Endothelial cell (in vitro differentiated cells): Measurements from ENCODE around the gene VIPR1. TPM values are rescaled to one million over a fixed set of nuclear protein-coding genes. Genes with fewer than 3 reads are reported as not detected.
A peak's percentile ranks its signal among the peaks of the same experiment; 100 is the strongest.

Source experiments
- DNase-seq: peaks from one replicate; pipeline ENCODE4 v3.0.0; 2021; ENCODE audit warnings: low spot score
- H3K27ac Mint-ChIP-seq: one replicate; pipeline ENCODE4 v1.8.0; 2021; ENCODE audit warnings: mixed read lengths, inconsistent platforms; ENCODE audit not compliant: unreplicated experiment
- H3K27me3 Mint-ChIP-seq: one replicate; pipeline ENCODE4 v1.8.0; 2021; ENCODE audit warnings: mild to moderate bottlenecking, moderate library complexity, mixed read lengths, inconsistent platforms; ENCODE audit not compliant: unreplicated experiment
- H3K36me3 Mint-ChIP-seq: one replicate; pipeline ENCODE4 v1.8.0; 2021; ENCODE audit warnings: mild to moderate bottlenecking, low read depth, mixed read lengths, inconsistent platforms; ENCODE audit not compliant: unreplicated experiment
- H3K4me1 Mint-ChIP-seq: one replicate; pipeline ENCODE4 v1.8.0; 2021; ENCODE audit warnings: mild to moderate bottlenecking, mixed read lengths, inconsistent platforms; ENCODE audit not compliant: unreplicated experiment
- H3K4me3 Mint-ChIP-seq: one replicate; pipeline ENCODE4 v1.8.0; 2021; ENCODE audit warnings: mild to moderate bottlenecking, mixed read lengths, inconsistent platforms; ENCODE audit not compliant: unreplicated experiment
- H3K9me3 Mint-ChIP-seq: one replicate; pipeline ENCODE4 v1.8.0; 2021; ENCODE audit warnings: mixed read lengths, inconsistent platforms; ENCODE audit not compliant: unreplicated experiment
- total RNA-seq: library from RNA; stranded (reverse); fragmentation: NEBNext Ultra II Directional; extraction: Animal tissue kit (Norgen Biotek cat#: 25700); gene quantifications from one replicate; pipeline ENCODE4 v1.2.1, GENCODE V29; 2021; ENCODE audit not compliant: unreplicated experiment
- TF ChIP-seq, protein P1 (sequence below): fragments of 200-600 bp; sonication (generic); IDR thresholded peaks from one replicate; pipeline ENCODE4 v1.5.0; 2021; ENCODE audit warnings: antibody characterized with exemption; ENCODE audit not compliant: unreplicated experiment

Gene VIPR1
- total RNA-seq, 1 donor from 2014 or later = 5.4 TPM

DNA sequence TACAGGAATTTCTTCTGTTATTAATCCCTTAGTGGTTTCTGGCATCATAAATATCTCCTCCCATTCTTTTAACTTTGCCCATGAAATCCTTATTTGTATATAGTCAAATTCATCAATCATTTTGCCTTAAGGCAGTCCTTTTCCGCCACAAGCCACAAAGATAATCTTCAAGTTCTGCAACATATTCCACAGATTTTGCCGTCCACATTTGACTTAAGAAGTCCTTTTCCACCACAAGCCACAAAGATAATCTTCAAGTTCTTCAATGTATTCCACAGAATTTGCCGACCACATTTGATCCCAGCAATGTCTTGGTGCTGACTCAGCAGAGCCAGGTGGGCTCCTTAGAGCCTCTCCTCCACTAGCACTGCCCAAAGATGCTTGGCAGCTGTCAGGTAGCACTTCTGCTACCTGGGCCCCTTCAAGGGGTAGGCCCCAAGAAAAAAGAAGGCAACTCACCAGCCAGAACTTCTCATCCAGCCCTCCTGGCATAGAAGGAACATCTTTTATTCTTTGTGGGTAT lies 44.3 kb downstream of the VIPR1 start:
- peaks cover 3% of the 10 kb centered on the region for H3K27me3 Mint-ChIP-seq
- TF ChIP-seq, protein P1, sequence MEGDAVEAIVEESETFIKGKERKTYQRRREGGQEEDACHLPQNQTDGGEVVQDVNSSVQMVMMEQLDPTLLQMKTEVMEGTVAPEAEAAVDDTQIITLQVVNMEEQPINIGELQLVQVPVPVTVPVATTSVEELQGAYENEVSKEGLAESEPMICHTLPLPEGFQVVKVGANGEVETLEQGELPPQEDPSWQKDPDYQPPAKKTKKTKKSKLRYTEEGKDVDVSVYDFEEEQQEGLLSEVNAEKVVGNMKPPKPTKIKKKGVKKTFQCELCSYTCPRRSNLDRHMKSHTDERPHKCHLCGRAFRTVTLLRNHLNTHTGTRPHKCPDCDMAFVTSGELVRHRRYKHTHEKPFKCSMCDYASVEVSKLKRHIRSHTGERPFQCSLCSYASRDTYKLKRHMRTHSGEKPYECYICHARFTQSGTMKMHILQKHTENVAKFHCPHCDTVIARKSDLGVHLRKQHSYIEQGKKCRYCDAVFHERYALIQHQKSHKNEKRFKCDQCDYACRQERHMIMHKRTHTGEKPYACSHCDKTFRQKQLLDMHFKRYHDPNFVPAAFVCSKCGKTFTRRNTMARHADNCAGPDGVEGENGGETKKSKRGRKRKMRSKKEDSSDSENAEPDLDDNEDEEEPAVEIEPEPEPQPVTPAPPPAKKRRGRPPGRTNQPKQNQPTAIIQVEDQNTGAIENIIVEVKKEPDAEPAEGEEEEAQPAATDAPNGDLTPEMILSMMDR = no peak
- H3K4me3 Mint-ChIP-seq = no peak overlapping the region
- peaks cover 11% of the 10 kb centered on the region for H3K36me3 Mint-ChIP-seq
- H3K27ac Mint-ChIP-seq = no peak overlapping the region
- H3K4me1 Mint-ChIP-seq = peaks cover 12% of the 10 kb centered on the region
- H3K9me3 Mint-ChIP-seq = no peaks in the 10 kb centered on the region
- no peak for DNase-seq

DNA sequence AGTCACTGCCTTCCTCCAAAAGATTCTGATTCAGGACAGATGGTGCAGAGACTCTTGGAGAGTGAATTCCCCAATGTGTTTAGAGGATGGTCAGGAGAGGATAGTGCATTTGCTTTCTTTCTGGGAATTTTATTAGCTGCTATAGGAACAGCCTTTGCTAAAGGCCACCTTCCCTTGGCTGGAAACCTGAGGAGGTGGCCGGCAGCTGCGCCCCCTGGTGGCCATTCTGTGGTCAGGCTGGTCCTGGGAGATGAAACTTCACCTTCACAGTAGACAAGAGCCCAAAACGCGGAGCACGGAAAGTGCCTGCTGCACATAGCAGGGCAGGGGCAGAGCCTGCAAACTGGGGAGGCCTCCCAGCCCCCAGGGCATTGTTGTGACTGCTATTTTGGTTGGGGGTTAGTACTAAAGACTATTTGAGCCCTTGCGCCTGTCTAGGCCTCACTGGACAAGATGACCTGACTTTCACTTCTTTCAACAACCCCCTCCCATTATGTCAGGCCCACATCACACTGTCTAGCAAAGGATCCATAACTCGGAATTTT lies 45.0 kb downstream of the VIPR1 start:
- H3K4me1 Mint-ChIP-seq = peaks cover 12% of the 10 kb centered on the region
- no peaks in the 10 kb centered on the region for H3K9me3 Mint-ChIP-seq
- H3K4me3 Mint-ChIP-seq = no peak overlapping the region
- peaks cover 3% of the 10 kb centered on the region for H3K27me3 Mint-ChIP-seq
- DNase-seq = peak; percentile 74
- TF ChIP-seq, protein P1 = peak; percentile 98
- no peak overlapping the region for H3K27ac Mint-ChIP-seq
- peaks cover 15% of the 10 kb centered on the region for H3K36me3 Mint-ChIP-seq

DNA sequence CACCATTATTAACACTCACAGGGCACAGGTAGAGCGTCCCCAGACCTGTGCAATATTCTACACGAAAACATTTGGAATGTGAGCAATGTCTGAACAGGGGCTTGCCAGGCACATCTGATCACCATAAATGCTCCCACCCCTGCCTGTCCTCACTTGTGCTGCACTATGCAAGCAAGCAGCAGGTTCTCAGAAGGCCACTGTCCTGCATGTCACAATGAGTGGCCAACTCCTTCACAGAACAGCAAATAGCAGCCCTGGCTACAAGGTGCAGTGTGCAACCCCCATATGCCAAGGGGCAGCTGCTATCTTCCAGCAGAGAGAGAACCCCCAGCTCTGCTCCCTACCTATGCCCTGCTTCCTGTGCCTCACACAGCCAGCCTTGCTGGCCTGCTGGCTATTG lies 46.7 kb downstream of the VIPR1 start:
- H3K9me3 Mint-ChIP-seq = no peaks in the 10 kb centered on the region
- peaks cover 21% of the 10 kb centered on the region for H3K36me3 Mint-ChIP-seq
- no peak for DNase-seq
- no peak overlapping the region for H3K27ac Mint-ChIP-seq
- H3K4me3 Mint-ChIP-seq = no peak overlapping the region
- H3K4me1 Mint-ChIP-seq = peaks cover 15% of the 10 kb centered on the region
- H3K27me3 Mint-ChIP-seq = peaks cover 3% of the 10 kb centered on the region
- TF ChIP-seq, protein P1 = no peak

DNA sequence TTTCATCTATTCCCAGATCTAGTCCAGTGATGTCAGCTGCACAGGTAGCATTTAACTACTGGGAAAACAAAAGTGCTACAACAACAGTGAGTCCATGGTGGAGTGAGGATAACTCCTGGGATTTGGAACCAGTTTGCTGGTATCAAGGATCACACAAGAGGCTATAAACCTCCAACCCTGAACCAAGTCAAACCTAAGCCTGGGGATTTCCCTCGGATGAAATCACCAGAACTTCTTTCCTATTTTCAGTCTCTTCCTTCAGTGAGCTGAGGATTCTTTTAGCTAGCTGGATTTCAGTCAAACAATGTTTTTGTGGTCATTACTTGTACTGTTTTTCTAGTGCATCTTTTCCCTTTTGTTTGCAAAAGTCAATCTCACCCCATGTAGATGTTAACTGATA lies 47.8 kb downstream of the VIPR1 start:
- no peak overlapping the region for H3K4me3 Mint-ChIP-seq
- TF ChIP-seq, protein P1 = no peak
- H3K36me3 Mint-ChIP-seq = peaks cover 25% of the 10 kb centered on the region
- H3K4me1 Mint-ChIP-seq = peaks cover 15% of the 10 kb centered on the region
- no peaks in the 10 kb centered on the region for H3K9me3 Mint-ChIP-seq
- DNase-seq = no peak
- no peak overlapping the region for H3K27ac Mint-ChIP-seq
- peaks cover 4% of the 10 kb centered on the region for H3K27me3 Mint-ChIP-seq

DNA sequence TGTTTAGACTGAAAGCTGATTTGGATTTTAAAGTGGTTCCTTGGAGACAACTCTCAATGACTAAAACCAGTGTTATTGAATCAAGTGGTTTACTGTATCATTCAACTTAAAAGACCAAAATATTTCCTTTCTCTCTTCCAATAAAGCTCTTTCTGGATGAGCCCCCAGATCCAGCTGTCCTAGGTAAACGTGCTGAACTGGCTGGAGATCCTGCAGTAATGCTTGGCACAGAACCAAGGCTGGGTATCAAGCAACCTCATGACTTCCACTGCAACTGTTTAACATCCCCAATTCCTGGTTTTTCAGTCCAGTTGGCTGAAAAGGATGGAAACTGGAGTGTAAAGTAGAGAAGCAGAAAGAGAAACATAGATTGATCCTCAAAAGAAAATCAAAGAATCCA lies 50.4 kb downstream of the VIPR1 start:
- H3K36me3 Mint-ChIP-seq = peaks cover 24% of the 10 kb centered on the region
- H3K9me3 Mint-ChIP-seq = no peaks in the 10 kb centered on the region
- no peak overlapping the region for H3K4me3 Mint-ChIP-seq
- H3K27me3 Mint-ChIP-seq = peaks cover 2% of the 10 kb centered on the region
- H3K27ac Mint-ChIP-seq = no peak overlapping the region
- TF ChIP-seq, protein P1 = no peak
- peaks cover 31% of the 10 kb centered on the region for H3K4me1 Mint-ChIP-seq
- DNase-seq = no peak
